Dermis microvascular lymphatic vessel endothelial cell (primary cell): ENCODE measurements around the gene OR13C2. TPM values are rescaled to one million over a fixed set of nuclear protein-coding genes. Genes with fewer than 3 reads are reported as not detected.
"Not testable (repeated sequence)": the region's sequence is repeated elsewhere in the genome, so short reads cannot be mapped to it uniquely, and the experiment has no call there.

Source experiments
- DNase-seq, 2 donors: peaks; one replicate each; pipeline versions ENCODE4 v3.0.0 to v3.0.0-alpha.2; 2010; ENCODE audit warnings: low read depth in 2 of 2
- total RNA-seq: library from RNA; depleted of rRNA; stranded (reverse); fragments of >200 nt; gene quantifications from 2 replicates; pipeline ENCODE4 v1.2.1, GENCODE V29; 2014

The OR13C2 gene
- not detected in 2 replicates for total RNA-seq

- DNase-seq: not testable (repeated sequence)
Observed at GRCh38 chr9:104605527-104605926, at the start of gene OR13C2. Gene OR13C2 (minus strand): TSS chr9:104605627. CDS start chr9:104605627, 0 bp downstream.

- DNase-seq: no peak
Observed at GRCh38 chr9:104635456-104635855, 30.0 kb upstream of the OR13C2 start.

GRCh38 chr9:104633976-104634520, 28.6 kb upstream of the OR13C2 start:
- no peak for DNase-seq

GRCh38 chr9:104625964-104626363, 20.5 kb upstream of the OR13C2 start:
- not testable (repeated sequence) for DNase-seq

GRCh38 chr9:104618104-104618503, 12.7 kb upstream of the OR13C2 start, which contains the start of gene OR13C9:
Gene OR13C9 (minus strand): TSS chr9:104618204. CDS start chr9:104618204, 0 bp downstream.
- no peak for DNase-seq

- no peak for DNase-seq
Observed at GRCh38 chr9:104617418-104617817, 12.0 kb upstream of the OR13C2 start.

- DNase-seq: no peak
Observed at GRCh38 chr9:104611213-104611612, 5.8 kb upstream of the OR13C2 start.

GRCh38 chr9:104608336-104608735, 2.9 kb upstream of the OR13C2 start:
- no peak for DNase-seq

GRCh38 chr9:104606152-104606551, 725 bp upstream of the OR13C2 start:
- DNase-seq: no peak

GRCh38 chr9:104604801-104605200, 626 bp downstream of the OR13C2 start:
- no peak for DNase-seq

GRCh38 chr9:104599313-104599712, 6.1 kb downstream of the OR13C2 start, which contains the start of gene OR13C5:
Gene OR13C5 (minus strand): TSS chr9:104599413. CDS start chr9:104599413, 0 bp downstream.
- not testable (repeated sequence) for DNase-seq

- not testable (repeated sequence) for DNase-seq
Observed at GRCh38 chr9:104598749-104599148, 6.7 kb downstream of the OR13C2 start.

- DNase-seq: no peak
Observed at GRCh38 chr9:104589626-104590025, 15.8 kb downstream of the OR13C2 start.

- DNase-seq: no peak
Observed at GRCh38 chr9:104586496-104587180, 18.8 kb downstream of the OR13C2 start.

GRCh38 chr9:104580562-104580961, 24.9 kb downstream of the OR13C2 start:
- DNase-seq: no peak

GRCh38 chr9:104577263-104577662, 28.2 kb downstream of the OR13C2 start:
- no peak for DNase-seq

GRCh38 chr9:104575456-104575855, 30.0 kb downstream of the OR13C2 start:
- DNase-seq: no peak

GRCh38 chr9:104572612-104573011, 32.8 kb downstream of the OR13C2 start:
- no peak for DNase-seq

- DNase-seq: no peak
Observed at GRCh38 chr9:104568868-104569267, 36.6 kb downstream of the OR13C2 start, which contains the start of gene OR13C8. Gene OR13C8 (plus strand): TSS chr9:104569168. CDS start chr9:104569168, 0 bp downstream.

GRCh38 chr9:104564358-104564757, 41.1 kb downstream of the OR13C2 start:
- no peak for DNase-seq

GRCh38 chr9:104556830-104557634, 48.4 kb downstream of the OR13C2 start:
- no peak for DNase-seq

GRCh38 chr9:104555521-104555920, 49.9 kb downstream of the OR13C2 start:
- no peak for DNase-seq
